Muscle of back (tissue), 11 donors: Measurements from ENCODE around the gene NRP1. TPM values are rescaled to one million over a fixed set of nuclear protein-coding genes. Genes with fewer than 3 reads are reported as not detected.

Source experiments
- DNase-seq, 3 donors: peaks; one replicate each; pipeline versions ENCODE4 v3.0.0 to v3.0.0-alpha.2; 2013
- polyA plus RNA-seq, 10 donors: library from polyadenylated mRNA; unstranded; fragments of 120-200 nt; gene quantifications; one replicate each; pipeline ENCODE4 v1.2.1, GENCODE V29; 2013; ENCODE audit not compliant: insufficient read length in 10 of 10

Gene NRP1
- polyA plus RNA-seq, 10 donors = 90.1 to 133 (median 105) TPM

GRCh38 chr10:33352615-33353014 lies 18.1 kb upstream of the NRP1 start:
- no peak for DNase-seq

DNA sequence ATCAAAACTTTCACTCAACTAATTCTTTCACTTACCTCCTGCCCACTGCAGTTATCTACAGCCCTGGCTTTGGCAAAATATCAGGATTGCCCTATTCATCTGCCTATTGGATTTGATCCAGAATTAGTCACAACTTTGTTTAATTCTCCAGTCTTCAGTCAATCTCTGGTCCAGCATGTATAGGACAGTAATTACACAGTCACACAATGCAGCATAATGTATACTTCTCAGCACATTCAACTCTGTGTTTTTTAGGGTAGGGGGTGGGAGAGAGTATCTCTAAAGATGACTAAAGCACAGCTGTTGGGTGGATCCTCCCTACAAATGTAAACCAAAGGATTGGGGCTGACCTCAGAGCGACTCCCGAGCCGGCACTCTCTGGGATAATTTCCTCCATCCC lies 17.7 kb upstream of the NRP1 start:
- peak; percentile 17 to 51 (median 39) for DNase-seq

DNA sequence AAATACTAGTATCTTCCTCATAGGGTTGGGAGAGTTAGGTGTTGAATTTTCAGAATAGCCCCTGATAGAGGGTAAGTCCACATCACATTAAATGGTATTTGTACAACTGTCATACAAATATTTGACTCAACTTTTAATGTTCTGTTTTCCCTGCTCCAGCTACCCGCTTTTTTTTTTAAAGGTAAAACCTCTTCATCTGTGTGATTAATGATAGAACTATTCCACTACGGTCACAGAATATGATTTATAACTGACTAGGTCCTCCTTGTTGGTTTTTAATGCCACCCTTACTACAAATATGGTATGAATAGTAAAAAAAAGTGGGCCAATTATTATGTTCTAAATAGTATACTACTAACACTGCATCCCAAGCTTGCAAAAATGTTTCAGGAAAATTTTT lies 15.6 kb upstream of the NRP1 start:
- no peak for DNase-seq

DNA sequence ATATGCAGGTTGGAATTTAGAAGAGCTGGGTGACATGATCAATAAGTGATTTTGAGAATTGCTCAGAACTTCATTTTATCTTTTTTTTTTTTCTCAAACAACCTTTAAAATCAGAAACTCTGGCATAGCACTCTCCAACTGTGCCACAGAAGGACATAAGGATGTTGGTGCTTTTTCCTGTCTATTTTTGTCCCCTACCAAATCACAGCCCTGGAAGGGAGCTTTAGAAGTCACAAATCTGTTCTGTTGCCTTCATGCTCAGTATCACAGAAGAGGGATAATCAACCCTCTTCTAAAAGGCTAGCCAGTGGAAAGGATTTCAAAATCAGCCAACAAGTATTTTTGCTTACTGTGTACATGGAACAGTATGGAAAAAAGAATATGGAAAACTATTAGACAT lies 14.8 kb upstream of the NRP1 start:
- DNase-seq = no peak

DNA sequence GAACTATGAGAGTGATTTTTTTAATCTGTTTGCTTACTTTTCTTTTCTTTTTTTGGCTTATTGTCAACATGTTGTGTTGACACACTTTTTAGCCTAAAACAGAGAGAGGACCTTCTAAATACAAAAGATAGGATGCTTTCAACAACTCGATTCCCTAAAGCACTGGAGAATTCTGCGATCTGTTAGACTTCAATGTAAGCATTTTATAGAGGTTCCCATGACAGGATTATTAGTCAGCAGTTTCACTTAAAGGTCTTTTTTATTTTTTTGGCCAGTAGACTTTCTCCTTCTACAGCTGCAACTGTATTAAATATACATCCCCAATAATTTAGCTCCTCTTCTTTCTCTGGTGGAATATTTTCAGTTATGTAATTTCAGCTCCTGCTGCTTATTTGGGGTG lies 12.7 kb upstream of the NRP1 start:
- peak; percentile 33 to 80 (median 49) for DNase-seq

DNA sequence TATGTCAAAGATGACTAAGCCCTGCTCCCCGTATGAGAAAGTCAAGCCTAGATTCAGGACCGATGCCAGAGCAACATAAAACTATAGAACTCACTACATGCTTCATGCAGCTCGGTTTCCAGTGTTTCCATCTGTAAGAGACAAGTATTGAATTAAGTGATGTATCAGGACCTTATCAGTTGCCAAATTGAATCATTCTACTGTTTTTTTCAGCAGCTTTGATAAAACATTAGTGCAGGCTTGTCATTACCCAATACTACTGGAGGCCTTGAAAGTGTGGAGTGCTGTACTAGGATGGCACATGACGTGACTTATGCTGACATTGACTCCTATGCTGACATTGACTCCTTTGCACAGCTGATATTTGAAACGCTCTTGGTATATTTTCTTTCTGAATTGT lies 10.8 kb upstream of the NRP1 start:
- no peak for DNase-seq

- no peak for DNase-seq
Measured at GRCh38 chr10:33344676-33345075, 10.2 kb upstream of the NRP1 start.

DNA sequence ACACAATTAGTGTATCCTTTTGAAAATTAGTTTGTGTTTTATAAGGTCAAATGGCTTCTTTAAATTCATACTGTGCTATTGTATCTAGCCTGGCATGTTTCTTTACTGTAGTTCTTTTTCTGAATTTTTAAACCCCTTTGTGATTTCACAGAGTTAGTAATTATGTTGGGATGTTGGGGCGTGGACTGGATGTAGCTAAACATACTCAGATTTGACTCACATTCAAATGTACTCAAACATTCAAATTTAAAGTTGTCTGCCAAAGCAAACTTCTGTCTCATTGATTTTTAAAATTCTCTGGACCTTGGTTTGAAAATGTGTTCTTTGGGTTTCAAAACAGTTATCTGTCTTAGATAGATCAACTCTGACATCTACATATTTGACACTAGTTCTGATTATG lies 7.2 kb upstream of the NRP1 start:
- peak in 1 of 3 donors; percentile 47 for DNase-seq

DNA sequence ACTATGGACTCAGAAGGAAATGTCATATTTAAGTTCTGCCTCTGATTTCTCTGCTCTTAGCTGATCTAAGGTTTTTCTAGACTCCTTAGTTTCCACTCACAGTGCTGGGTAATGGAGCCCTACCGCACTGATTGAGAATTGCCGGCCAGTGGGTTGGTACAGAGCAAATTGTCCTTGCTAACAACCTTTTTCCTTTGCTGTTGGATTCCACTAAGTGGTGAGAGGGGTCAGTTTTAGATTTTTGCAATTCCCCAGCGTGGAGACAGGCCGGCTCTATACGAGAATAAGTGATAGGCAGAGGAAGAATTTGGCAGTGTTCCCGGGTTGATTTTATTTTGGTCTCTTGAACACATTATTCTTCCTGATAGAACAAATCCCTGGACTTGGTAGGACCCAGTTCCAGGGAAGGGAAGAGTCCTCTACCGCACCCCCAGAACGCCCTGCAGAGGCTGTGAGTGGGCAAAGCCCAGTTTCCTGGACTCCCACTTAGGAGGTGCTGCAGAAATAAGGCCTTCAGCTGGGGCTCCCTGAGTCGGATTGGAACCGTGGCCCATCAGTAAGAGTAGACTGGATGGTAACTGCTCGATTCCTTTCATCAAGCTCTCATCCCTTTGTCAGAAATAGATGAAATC lies 3.0 kb upstream of the NRP1 start:
- DNase-seq = peak; percentile 67 to 91 (median 76)

- DNase-seq = peak; percentile 47 to 91 (median 70)
Measured at GRCh38 chr10:33336582-33337325, 2.3 kb upstream of the NRP1 start.

DNA sequence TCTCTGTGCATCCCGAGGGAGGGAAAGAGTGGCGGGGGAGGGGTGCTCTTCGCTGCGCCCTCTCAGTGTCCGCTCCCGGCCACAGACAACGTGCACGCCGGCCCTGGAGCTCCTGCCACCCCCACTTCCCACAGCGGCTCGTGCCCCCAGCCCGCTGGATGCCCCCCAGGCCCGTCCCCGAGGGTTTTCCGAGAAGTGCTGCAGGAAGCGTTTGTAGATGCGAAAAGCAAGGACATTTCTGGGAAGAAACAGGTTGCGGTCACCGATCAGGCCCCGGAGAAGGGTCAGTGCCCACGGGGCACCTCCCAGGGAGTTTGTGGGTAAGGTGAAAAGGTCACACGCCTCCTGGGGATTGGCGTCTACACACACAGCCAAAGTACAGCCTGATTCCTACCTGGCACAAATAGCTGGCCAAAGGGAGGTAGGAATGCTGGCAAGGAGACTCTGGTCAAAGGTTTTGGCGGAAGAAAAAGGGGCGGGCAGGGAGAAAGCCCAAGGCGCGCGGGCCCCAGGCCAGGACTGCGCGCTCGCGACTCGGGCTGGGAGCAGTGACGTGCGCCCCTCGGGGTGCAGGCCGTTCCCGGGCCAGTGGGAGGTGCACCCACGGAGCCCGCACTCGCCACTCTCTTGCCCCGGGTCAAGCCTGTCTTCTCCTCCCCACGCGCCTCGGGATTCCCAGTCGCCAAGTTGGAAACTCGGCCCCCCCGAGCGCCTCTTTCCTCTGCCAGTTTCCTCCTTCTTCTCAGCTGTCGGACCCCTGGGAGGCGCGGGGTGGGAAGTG lies 1.5 kb upstream of the NRP1 start:
- peak; percentile 41 to 85 (median 66) for DNase-seq

- DNase-seq = no peak
Measured at GRCh38 chr10:33335551-33335800, 1.0 kb upstream of the NRP1 start.

DNA sequence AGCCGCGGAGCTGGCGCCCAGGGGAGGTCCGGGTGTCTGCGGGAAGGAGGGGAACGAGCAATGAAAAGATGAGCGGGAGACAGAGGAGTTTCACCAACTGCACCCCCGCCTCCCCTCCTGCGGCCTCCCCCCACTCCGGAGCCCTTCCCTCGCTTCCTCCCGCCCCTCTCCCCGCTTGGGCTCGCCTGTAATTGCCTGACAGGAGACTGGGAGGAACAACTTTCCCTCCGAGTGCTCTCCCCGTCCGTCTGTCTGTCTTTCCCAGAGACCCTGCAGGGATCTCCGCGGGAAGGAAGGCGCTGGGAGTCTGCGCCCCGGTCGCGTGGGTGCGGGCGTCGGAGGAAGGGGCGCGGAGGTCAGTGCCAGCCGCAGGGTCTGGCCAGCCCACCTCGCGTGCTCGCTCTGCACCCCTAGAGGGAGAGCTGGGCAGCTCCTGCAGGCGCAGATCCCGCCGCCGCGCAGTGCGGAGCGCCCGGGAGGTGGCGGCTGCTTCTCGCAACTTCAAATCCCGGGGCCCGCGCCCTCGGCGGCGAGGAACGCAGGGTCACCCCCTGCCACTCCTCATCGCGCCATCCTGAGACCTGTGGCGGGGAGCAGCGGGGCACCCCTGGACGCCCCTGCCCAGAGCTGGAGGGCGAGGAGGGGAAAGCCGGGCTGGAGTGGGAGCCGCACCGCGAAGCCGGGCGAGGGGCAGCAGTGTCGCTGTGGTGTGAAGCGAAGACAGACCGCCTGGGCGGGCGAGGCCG lies 511 bp upstream of the NRP1 start:
- DNase-seq = peak; percentile 92 to 98 (median 92)

DNA sequence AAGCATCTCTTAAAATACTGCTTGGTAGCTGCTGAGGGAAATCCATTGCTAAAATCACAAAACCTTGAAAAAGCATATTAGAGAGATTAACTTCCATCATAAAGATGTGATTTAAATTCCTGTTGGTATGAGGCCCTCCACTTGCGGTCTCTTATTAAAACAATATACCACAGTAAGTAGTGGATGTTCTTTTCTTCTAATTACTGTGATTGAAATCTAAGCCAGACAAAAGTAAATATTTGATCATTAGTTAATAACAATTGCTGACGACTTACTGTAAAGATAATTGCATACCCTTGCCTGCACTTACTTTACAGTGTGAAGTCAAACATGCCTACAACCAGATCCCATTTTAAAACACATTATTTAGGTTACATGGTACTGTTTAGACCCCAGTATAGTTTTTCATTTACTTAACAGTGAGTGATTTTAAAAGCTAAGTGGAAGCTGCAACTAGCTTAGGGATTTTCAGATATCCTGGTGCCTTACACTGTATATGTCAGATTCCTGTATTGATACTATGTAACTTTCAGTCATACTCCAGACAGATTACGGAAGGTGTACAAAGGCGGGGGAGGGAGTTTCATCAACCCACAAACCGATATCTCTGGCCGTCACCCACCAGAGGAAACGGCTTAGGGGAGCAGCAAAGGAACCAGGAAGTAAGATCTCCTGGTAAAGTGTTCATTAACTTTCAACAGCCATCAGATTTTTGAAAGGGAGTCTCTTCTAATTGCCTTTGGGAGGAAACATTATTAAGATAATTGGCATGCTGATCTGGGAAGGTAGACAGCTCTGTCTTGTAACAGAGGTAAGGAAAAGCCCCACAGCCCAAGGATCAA lies 986 bp downstream of the NRP1 start:
- peak in 2 of 3 donors; percentile 41 to 71 for DNase-seq

DNA sequence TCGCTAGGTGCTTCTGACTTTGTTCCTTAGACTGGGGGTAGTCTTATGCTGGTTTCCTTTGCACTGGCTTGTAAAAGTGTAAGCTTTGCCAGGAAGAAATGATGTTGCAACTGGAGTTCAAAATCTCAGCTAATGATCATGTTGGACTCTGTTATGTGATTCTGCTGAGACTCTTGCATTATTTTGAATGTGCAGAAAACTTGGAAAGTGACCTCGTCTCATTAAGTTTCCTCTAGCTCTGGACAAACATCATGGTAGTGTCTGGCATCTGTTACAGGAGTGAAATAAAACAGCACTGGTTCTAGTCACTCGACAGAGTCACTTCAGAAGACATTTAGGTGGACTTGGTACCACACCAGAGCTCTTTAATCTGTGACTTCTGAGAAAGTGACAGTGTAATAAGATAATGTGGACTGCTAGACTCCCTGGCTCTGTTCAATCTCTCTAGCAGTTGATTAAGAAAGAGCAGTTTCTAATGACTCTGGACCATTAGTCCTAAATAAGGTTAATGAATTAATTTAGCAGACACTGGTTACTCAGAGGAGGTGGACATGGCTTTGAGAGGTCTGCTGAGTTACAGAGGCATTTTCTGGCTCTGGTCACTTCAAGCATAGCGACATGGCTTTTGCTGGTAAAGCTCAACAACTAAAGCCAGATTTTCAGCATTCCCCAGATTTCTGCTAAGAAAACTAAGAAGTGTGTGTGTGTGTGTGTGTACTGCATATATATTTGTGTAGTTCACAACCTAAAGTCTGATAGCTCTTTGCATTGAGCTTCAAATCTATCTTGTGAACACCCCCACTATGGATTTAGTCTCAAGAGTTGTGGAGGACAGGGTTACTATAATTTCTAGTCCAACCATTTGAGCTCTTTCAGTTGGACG lies 2.0 kb downstream of the NRP1 start:
- DNase-seq = peak; percentile 69 to 90 (median 72)

DNA sequence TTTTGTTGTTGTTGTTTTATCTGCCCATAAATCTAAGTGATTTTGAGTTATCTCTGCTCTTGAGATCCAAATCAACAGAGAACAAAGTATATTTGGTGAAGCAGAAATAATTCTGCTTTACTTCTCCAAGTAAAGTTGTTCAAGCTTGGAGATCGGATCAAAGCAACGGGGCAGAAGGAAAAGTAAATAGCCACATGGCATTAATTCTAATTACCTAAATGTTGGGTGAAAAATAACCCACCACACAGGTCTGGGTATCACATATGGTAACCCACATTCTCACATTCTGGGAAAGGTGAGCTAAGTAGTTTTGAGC lies 3.1 kb downstream of the NRP1 start:
- DNase-seq = peak in 1 of 3 donors; percentile 49

DNA sequence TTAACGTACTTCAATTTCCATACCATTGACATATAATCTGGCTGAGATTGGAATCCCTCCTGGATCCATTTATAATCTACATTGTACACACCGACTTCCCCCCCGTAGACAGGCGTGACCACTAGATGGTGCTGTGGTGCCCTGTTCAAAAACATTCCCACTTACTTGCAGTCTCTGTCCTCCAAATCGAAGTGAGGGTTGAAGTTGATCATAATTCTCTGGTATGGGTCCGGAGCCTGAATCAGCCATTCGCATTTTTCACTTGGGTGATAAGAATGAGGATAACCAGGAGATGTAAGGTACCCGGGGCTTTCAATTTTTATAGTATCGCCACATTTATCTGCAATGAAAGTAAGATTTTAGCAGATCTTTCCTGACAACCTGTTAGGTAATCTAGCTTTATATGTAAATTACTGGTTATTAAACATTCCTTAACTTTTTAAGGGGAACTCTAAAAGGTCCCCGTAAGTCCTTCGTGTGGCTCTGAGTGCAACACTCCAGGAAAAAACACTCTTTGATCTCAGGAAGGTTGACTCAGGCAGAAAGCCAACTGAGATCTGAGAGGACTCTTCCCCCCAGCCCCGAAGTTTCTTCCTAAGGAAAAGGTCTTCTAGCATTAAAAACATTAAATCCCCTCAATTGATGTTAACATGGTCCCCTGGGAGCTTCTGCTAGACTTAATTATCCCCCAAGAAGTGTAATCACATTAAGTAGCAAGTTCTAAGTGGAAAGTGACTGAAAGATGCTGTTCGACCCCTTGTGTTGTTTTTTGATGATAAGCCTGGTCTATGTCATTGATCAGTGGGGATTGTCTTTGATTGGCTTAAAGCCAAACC lies 3.7 kb downstream of the NRP1 start:
- DNase-seq = peak; percentile 88 to 94 (median 92)

DNA sequence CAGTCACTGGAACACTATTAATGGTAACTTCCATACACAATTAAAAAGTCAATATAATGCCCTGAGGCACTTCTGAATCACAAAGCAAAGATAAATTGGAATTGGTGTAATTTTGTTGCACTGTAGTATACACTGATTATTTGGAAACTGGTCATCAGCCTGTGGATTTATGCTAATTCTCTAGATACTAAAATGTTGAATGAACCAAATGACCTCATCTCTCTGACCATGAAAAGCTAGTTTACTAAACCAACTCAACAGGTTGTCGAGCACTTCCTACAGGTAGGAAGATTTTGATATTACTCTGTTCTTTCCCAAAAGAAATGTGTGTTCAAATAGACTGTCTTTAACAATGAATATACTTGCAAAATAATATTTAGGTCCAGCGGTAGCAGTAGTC lies 5.3 kb downstream of the NRP1 start:
- no peak for DNase-seq

DNA sequence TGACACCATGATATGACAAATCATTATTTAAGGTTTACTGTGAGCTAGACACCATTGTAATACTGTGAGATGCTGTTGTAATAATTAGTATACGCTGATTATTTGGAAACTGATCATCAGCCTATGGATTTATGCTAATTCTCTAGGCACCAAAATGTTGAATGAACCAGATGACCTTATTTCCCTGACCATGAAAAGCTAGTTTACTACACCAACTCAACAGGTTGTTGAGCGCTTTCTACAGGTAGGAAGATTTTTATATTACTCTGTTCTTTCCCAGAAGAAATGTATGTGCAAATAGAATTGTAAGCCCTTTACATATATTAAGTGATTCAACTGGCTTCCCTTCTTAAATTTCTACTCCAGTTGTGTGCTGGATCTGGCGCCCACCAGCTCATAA lies 6.2 kb downstream of the NRP1 start:
- DNase-seq = no peak

- no peak for DNase-seq
Measured at GRCh38 chr10:33327751-33328150, 6.7 kb downstream of the NRP1 start.
